ENCODE data around the gene CYP4X1.
"Not testable (repeated sequence)": the region's sequence is repeated elsewhere in the genome, so short reads cannot be mapped to it uniquely, and the experiment has no call there.

Gene CYP4X1

DNA sequence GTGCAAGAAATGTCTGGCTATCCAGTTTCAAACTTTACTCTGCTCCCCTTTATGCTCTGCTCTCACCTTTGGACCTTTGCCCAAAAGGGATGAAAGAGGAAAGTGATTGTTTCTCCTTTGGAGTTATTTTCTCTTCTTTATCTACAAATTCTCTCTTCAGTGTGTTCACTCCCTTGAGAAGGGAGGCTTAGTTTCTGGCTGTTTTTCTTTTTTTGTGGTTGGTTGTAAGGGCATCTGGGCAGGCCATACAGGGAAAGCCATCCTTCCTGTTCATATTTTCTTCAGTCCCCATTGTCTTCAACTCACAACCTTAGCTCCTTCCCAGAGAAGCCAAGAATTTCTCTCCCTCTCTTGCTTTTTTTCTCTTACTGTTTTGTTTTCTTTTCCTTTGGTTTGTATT, 46.0 kb downstream of the CYP4X1 start:
- DNase-seq (ENCODE audit: low read depth): not testable (repeated sequence)

GRCh38 chr1:47089356-47089755, 65.9 kb downstream of the CYP4X1 start:
- DNase-seq (ENCODE audit: low read depth): not testable (repeated sequence)

- DNase-seq (ENCODE audit: low read depth): not testable (repeated sequence)
Measured at GRCh38 chr1:47091476-47091875, 68.0 kb downstream of the CYP4X1 start.

Measured in stimulated activated CD8-positive, alpha-beta memory T cell treated with anti-CD3 and anti-CD28 coated beads, Interleukin-12 subunit alpha, Interleukin-12 subunit beta, amount 100 ng/mL, for 4 hours (primary cell).